Left lung (tissue), 10 donors: ENCODE results near the gene CWC25. TPM values are rescaled to one million over a fixed set of nuclear protein-coding genes. Genes with fewer than 3 reads are reported as not detected.

ENCODE experiments used
- ATAC-seq: fragments of 200-7000 bp; cut with Tn5 transposase; one replicate; pipeline ENCODE4 v1.9.1; 2020; ENCODE audit warnings: moderate library complexity
- DNase-seq, 4 donors: peaks; one replicate each; pipeline ENCODE4 v3.0.0-alpha.2; 2013 to 2020
- H3K27ac ChIP-seq, 2 donors: fragments of 200-600 bp; sonication (generic) in 1 of 2; one replicate each; pipeline versions ENCODE4 v1.5.0 to v1.8.0; 2020 to 2021
- H3K27me3 ChIP-seq, 2 donors: fragments of 200-600 bp; sonication (generic) in 1 of 2; one replicate each; pipeline versions ENCODE4 v1.5.0 to v1.8.0; 2020 to 2021
- H3K36me3 ChIP-seq, 2 donors: fragments of 200-600 bp; sonication (generic) in 1 of 2; one replicate each; pipeline versions ENCODE4 v1.5.0 to v1.8.0; 2020 to 2021
- H3K4me1 ChIP-seq, 2 donors: fragments of 200-600 bp; one replicate each; pipeline ENCODE4 v1.8.0; 2021
- H3K4me3 ChIP-seq, 2 donors: fragments of 200-600 bp; sonication (generic) in 1 of 2; one replicate each; pipeline versions ENCODE4 v1.5.0 to v1.8.0; 2020 to 2021; ENCODE audit warnings: mild to moderate bottlenecking in 1 of 2
- H3K9me3 ChIP-seq, 2 donors: fragments of 200-600 bp; sonication (generic) in 1 of 2; one replicate each; pipeline versions ENCODE4 v1.5.0 to v1.8.0; 2020 to 2021
- intact Hi-C, 2 donors: fragments of 100-400 bp; cut with DNase I; formaldehyde crosslinking; loops; one replicate each; pipeline versions ENCODE4 v1.11.2 to v1.14.2; 2022
- polyA plus RNA-seq, 6 donors: library from polyadenylated mRNA; unstranded; fragments of 120-200 nt; gene quantifications; one replicate each; pipeline ENCODE4 v1.2.1, GENCODE V29; 2013; ENCODE audit not compliant: insufficient read length in 6 of 6
- total RNA-seq, 2 donors: library from RNA; stranded (reverse); fragmentation: NEBNext Ultra II Directional; extraction: Animal tissue kit (Norgen Biotek cat#: 25700); gene quantifications; one replicate each; pipeline ENCODE4 v1.2.1, GENCODE V29; 2021
- TF ChIP-seq, protein P1 (sequence below), 2 donors: fragments of 200-600 bp; sonication (generic) in 1 of 2; IDR thresholded peaks; one replicate each; pipeline versions ENCODE4 v1.5.0 to v1.8.0; 2021; ENCODE audit warnings: antibody characterized with exemption in 2 of 2
- donor health status: DM: no; HTN: yes; CAD: no.
- donor health status: DM: no; HTN: no; CAD: no.

CWC25 gene
- total and polyA plus RNA-seq, 8 donors = 15.0 to 29.3 (median 25.6) TPM

DNA sequence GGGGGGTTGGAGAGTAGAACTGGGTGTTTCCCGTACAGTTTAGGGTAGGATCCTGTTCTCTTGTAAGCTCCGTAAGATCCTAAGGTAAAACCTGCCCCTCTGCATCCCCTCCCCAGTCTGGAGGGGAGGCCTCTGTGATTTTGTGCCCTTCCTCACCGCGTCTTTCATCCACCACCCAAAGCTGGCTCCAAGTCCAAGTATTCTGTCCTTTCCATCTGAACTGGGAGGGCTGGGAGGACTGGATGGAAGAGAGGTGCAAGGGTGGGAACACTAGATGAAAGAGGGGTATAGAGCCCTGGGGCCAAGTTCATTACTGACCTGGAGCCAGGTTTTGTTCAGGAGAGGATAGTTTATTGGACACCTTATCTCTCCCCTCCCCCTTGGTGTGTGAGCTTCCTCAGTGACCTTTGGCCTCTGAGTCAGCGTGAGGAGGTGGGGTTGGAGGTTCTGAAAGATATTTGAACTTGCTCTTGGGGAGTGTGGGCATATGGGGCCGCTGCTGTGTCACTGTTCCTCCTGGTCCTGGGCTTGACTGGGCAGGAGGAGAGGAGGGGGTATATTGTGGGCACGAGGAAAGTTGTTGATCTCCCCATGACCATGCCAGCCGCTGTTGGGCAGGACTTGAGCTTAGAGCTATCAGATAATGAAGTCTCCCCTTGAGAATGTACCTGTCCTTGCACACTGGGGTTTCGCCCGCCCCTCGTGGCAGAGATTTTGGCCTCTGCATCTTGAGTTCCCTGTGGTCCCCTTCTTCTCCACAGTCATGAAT is 46.3 kb upstream of the CWC25 start:
- H3K4me3 ChIP-seq = peak overlapping the region; percentile 75 to 96
- H3K27me3 ChIP-seq = no peaks in the 10 kb centered on the region
- H3K9me3 ChIP-seq = no peaks in the 10 kb centered on the region
- peak overlapping the region; percentile 96 to 98 for H3K27ac ChIP-seq
- peaks cover 50 to 65% of the 10 kb centered on the region in 2 donors for H3K4me1 ChIP-seq
- no peaks in the 10 kb centered on the region for H3K36me3 ChIP-seq
- DNase-seq = peak in 3 of 4 donors; percentile 54 to 88 (median 85)
- TF ChIP-seq, protein P1, sequence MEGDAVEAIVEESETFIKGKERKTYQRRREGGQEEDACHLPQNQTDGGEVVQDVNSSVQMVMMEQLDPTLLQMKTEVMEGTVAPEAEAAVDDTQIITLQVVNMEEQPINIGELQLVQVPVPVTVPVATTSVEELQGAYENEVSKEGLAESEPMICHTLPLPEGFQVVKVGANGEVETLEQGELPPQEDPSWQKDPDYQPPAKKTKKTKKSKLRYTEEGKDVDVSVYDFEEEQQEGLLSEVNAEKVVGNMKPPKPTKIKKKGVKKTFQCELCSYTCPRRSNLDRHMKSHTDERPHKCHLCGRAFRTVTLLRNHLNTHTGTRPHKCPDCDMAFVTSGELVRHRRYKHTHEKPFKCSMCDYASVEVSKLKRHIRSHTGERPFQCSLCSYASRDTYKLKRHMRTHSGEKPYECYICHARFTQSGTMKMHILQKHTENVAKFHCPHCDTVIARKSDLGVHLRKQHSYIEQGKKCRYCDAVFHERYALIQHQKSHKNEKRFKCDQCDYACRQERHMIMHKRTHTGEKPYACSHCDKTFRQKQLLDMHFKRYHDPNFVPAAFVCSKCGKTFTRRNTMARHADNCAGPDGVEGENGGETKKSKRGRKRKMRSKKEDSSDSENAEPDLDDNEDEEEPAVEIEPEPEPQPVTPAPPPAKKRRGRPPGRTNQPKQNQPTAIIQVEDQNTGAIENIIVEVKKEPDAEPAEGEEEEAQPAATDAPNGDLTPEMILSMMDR (IDR thresholded peaks at IDR 0.05) = no peak
- peak; percentile 38 for ATAC-seq
- intact Hi-C loops = no loop called here

DNA sequence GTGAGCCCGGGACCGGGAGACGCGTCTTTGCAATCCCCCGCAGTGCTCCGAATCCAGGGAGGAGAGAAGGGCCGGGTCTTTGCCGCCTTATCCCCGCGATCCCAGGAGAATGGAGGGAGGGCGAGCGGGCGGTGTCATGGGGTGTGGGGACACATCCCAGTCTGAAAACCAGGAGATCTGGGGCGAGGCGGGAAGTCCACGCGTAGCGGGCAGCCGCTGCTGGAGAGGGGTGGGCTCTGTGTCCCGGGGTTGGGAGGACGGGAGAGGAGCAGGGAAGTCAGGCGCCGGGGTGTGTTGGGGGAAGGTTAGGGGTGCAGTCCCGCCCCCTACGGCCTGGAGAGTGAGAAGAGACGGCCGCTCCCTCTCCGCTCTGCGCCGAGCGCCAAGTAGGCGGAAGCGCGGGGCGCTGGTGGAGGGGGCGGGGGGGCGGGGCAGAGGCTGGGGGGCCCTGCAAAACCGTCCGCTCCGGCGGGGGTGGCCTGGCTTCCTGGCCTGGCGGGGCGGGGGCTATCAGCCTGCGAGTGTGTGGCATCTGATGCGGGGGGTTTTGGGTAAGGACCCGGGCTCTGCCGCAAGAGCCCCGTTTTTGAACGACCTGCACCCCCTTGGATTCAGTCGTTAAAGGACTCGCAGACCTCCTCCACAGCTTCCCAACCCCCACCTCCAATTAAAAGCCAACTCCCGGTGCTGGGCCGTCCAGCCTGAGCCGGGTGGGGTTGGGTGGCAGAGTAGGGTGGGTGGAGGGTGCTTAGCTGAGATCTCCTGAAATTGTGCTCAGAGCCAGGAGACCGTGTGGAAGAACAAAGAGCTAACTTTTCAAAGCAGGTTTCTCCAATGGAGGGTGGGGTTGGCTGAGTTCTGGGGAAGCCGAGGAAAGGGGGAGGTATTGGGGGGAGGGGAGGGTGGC is 45.4 kb upstream of the CWC25 start:
- Histone ChIP-seq H3K27me3 (no peaks in the 10 kb centered on the region), H3K4me1 (peaks cover 50 to 56% of the 10 kb centered on the region in 2 donors), H3K9me3 (no peaks in the 10 kb centered on the region), H3K27ac (peak overlapping the region; percentile 96 to 98), H3K4me3 (peak overlapping the region; percentile 75 to 96), H3K36me3 (no peaks in the 10 kb centered on the region)
- TF ChIP-seq, protein P1 (IDR thresholded peaks at IDR 0.05) = no peak
- intact Hi-C loops = no loop called here
- DNase-seq = peak; percentile 59 to 93 (median 83)
- ATAC-seq = peak; percentile 72

DNA sequence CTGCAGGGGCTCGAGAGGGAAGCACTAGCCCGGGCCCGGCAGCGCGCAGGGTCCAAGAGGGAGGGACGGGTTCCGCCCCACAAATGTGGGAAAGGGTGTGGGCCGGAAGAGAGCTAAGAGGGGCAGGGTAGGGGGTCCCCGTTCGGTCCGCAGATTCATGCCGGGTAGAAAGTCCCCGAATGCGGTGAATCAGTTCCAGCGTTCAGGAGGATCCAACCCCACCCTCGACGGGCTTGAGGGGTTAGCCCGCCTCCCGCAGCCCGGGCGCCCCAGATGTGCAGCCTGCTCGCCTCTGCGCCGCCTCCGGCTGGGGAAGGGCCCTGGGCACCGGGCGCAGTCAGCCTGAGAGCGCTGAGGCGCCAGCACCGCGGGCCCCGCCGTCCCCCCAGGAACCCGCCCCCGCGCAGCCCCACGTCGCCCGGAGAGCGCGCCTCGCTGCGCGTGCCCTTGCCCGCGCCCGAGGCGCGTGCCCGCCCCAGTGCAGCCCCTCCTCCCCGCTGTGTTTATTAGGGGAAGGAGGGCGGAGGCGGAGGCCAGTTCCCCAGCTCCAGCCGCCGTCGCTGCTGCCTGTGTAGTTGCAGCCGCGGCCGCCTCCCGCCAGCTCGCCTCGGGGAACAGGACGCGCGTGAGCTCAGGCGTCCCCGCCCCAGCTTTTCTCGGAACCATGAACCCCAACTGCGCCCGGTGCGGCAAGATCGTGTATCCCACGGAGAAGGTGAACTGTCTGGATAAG is 44.6 kb upstream of the CWC25 start, which contains the start of gene LASP1:
LASP1 (plus strand) TSS at position 533 of the 733 bp plus-strand sequence; CDS start at position 665, 132 bp downstream.
- DNase-seq = peak; percentile 90 to 98 (median 94)
- ATAC-seq = peak; percentile 85
- intact Hi-C loops = no loop called here
- Histone ChIP-seq H3K4me1 (peaks cover 46 to 48% of the 10 kb centered on the region in 2 donors), H3K9me3 (no peaks in the 10 kb centered on the region), H3K27ac (peak within 1 kb of the TSS; percentile 96 to 98), H3K27me3 (no peaks in the 10 kb centered on the region), H3K4me3 (peak within 1 kb of the TSS; percentile 75 to 96), H3K36me3 (no peaks in the 10 kb centered on the region)
- TF ChIP-seq, protein P1 (IDR thresholded peaks at IDR 0.05) = no peak

DNA sequence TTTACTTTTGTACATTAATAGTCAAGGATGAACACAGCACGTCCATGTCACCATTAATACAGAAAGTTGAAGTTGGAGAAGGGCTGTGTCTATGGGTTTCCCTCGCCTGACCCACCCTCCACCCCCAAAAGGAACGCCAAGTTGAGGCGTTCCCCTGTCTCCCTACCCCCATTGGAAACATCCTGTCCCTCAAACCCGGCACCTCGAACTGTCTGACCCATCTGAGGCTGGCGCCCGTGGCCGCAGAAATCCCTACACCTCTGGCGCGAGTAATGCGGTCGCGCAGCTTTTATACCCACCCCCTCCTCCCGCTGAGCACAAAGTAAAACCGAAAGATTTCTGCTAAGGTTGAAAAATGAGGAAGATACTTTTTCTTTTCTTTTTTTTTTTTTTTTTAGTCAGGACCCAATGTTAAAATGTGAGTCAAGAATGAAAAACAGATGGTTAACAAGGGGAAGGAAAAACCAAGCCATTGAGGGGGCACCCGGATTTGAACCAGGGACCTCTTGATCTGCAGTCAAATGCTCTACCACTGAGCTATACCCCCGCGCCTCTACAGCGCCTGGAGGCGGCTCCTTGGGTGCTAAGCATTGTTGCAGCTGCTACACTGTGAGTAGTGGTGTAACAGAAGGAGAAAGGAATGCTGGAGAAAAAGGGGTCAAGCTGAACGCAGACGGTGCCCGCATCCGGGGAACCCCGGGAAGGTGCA is 43.9 kb upstream of the CWC25 start:
- peak overlapping the region; percentile 96 to 98 for H3K27ac ChIP-seq
- TF ChIP-seq, protein P1 (IDR thresholded peaks at IDR 0.05) = no peak
- no peaks in the 10 kb centered on the region for H3K36me3 ChIP-seq
- no peaks in the 10 kb centered on the region for H3K9me3 ChIP-seq
- DNase-seq = peak; percentile 90 to 94 (median 91)
- no peaks in the 10 kb centered on the region for H3K27me3 ChIP-seq
- intact Hi-C loops = no loop called here
- peaks cover 38 to 40% of the 10 kb centered on the region in 2 donors for H3K4me1 ChIP-seq
- peak; percentile 66 for ATAC-seq
- H3K4me3 ChIP-seq = peak overlapping the region; percentile 75 to 96
